GM19438 (cell line): Measurements from ENCODE around the gene DACH1.

ENCODE experiments used
- ATAC-seq: cut with Tn5 transposase; IDR thresholded peaks from one replicate; pipeline ENCODE4 v1.9.1; 2021; ENCODE audit warnings: low read depth; ENCODE audit not compliant: unreplicated experiment

DACH1 gene

DNA sequence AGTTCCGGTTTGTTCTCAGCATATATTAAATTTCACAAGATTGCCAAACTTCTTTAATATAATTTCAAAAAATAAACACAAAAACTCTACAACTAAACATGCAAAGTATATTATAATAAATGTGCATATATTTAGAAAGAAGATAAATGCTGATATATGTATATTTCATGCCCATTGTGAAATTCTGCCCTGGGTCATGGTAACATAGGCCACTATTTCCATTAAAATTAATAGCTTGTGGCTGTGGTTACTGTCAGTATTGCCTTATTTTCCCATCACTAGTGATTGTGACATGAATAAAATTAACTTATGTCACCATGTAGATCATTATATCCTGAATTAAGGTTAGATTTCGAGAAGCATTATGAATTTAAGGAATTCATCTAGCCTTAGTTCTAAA, 410.9 kb downstream of the DACH1 start:
- no peak for ATAC-seq

DNA sequence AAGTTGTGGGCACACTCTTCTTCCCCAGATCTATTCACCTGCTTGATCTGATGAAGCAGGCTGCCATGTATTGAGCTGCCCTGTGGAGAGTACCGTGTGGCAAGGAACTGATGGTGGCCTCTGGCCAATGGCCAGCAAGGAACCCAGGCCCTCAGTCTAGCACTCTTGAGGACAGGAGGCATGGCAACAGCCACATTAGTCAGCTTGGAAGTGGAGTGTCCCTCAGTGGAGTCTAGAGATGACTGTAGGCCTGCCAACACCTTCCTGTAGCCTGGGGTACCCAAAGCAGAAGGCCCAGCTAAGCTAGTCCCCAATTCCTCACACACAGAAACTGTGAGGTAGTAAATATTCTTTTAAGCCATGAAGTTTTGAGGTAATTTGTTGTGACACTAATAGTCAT, 412.5 kb downstream of the DACH1 start:
- no peak for ATAC-seq

DNA sequence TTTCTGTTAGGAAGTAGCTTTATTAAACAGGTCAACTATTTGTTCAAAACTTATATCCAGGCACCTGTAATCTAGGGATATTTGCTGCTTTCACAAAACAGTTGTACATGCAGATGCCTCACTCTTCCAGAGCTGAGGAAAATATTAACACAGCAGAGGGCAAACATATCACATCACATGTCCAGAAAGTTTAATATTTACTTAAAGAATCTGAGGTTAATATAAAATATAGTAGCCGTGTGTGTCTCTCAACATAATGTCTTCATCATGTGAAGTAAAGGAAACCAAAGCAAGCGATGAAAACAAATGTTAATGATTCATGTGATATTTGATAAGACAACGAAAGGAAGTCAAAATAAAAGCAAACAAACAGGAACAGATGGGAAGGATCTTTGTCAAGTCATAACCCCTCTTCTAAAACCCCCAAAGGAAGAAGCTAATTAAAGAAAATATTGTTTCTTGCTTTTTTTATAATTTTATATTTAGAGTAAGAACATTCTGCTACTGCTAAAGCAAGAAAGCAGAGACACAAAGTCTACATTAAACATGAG, 418.8 kb downstream of the DACH1 start:
- no peak for ATAC-seq

DNA sequence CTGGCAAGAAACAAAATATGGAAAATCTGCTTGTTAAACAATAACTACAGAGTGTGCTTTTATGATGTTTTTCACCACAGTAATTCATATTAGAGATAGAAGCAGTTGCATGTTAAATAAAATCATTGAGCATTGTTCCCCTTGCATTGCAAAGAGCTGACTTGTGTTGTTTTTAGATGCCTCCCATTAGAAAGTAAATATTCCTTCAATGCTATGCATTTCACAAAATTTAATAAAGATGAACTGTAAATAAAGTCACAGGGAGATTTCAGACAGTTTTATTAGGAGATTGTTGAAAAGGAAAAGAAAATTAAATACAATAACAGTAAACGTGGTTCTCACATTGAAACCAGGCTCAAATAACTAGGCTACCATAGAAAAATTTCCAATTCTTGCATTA, 429.3 kb downstream of the DACH1 start:
- ATAC-seq, result no peak

DNA sequence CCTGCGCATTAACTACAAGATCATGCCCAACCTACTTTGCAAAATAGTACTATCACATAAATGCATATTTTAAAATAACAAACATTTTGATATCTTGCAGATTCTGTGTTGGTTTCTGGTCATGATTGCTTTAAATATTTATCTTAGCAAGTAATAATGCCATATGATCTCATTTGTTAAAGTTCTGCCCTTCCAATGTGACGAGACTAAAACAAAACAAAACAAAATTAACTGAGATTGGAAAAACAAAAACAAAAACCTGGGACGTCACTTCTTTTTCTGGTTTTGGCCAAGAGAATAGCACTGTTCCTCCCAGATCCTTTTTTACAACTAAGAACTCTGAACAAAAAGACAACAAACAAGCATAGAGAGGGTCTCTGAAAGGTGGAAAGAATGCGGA, 436.3 kb downstream of the DACH1 start:
- ATAC-seq, result no peak

DNA sequence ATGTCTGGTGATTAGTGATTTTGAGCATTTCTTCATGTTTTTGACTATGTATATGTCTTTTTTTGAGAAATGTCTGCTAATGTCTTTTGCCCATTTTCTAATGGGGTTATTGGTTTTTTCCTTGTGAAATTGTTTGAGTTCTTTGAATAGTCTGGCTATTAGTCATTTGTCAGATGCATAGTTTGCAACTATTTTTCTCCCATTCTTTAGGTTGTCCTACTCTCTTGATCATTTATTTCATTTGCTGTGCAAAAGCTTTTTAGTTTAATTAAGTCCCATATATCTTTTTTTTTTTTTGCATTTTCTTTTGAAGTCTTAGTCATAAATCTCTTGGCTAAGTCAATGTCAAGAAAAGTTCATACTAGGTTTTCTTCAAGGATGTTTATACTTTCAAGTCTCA, 449.8 kb downstream of the DACH1 start:
- no peak for ATAC-seq

DNA sequence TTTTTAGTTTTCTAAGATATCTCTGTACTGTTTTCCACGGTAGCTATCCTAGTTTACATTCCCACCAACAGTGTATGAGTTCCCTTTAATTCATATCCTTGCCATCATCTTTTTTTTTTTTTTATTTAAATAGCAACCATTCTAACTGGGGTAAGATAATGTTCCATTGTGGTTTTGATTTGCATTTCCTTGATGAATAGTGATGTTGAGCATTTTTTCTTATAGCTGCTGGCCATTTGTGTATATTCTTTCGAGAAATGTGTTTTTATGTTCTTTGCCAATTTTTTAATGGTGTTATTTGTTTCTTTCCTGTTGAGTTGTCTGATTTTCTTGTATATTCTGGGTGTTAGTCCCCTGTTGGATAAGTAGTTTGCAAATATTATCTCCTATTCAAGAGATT, 454.8 kb downstream of the DACH1 start:
- ATAC-seq, result no peak

DNA sequence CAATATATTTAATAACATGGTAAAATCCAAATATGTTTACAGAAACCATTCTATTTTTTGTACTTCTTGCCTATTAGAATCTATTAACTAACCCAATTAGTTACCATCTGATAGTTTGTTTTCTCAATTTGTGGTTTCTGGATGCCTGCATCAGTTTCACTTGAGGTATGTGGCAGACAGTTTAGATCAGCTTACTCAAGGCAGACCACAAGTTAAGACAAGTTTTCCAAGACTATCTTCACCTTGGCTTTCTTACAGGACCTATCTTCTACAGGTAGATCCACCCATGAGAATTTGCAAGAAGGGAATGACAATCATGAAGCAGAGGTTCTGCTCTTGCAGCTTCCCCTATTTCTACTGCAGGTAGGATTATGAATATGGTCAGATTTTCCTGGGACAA, 458.6 kb downstream of the DACH1 start:
- ATAC-seq, result no peak

DNA sequence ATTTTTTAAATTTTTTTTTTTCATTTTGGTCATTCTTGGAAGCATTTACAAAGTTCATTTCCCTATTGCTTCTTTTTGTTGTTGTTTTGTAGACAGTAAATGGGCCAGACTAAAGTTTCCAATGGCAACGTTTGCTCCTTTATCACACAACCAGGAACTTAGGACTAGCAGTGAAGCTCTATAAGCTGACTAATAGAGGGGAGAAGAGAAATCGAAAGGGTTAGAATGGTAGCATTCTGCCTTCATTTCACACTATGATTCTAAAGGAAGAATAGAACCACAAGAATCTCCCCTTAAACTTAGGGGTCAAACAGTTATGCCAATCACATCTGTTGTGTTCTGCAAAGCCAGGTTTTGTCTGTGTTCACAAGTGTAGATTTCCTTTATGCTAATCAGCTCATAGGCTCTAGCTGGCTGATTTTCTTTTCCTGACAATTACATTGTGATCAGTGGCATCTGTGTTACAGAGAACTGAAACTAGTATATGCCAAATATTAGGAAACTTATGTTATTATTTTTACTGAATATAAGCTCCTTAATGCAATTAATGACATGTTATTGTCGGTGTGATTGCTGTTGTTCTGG, 467.3 kb downstream of the DACH1 start:
- ATAC-seq, result no peak

DNA sequence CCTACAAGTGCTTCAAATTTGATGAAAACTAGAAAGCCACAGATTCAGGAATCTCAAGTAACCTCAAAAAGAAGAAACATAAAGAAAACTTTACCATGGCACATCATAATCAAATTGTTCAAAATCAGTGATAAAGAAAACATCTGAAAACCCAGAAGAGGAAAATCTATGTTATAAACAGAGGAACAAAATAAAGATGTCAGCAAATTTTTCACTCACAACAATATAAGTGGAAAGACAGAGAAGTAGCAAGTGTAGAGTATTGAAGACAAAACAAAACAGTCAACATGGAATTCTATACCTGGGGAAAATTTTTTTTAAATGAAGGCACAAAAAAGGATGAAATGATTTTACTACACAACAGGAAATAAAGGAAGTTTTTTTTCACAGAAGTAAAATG, 470.9 kb downstream of the DACH1 start:
- ATAC-seq, result no peak

DNA sequence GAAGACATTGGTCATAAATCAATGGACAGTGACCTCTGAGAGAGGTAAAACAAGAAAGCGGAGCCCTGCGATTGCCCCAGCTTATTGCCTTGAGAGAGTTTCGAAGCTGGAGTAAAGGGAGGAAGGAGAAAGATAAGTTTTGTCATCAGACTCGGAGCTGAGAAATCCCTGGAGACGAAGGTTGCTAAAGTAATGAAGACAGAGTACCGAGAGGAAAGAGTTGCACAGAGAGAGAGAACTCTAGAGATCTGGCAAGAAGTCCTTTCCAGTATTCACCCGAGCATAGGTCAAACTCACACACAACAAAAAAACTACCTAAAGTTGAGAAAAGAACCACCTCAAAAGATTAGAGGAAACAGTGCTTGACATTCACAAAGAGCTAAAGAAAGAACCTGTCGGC, 472.0 kb downstream of the DACH1 start:
- no peak for ATAC-seq

DNA sequence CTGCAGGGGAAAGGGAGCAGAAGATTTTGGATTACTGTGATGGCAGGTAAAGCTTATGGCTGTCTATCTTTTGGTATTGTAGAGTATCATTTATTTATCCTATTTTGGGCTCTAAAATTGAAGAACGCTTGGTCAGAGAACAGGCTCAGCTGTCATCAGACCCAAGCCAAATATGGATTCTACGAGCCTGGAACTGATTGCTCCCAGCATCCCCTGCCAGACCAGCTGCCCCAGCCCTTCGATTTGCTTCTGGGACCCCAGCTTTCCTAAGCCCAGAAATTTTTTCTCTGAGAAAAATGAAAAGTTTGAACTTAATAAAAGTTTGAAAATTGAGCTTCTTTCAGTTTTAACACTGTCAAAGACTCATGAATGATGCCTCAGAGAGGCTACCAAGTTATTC, 472.8 kb downstream of the DACH1 start:
- ATAC-seq, result no peak
